ENCODE results near the gene ZNF496.

ZNF496 gene

DNA sequence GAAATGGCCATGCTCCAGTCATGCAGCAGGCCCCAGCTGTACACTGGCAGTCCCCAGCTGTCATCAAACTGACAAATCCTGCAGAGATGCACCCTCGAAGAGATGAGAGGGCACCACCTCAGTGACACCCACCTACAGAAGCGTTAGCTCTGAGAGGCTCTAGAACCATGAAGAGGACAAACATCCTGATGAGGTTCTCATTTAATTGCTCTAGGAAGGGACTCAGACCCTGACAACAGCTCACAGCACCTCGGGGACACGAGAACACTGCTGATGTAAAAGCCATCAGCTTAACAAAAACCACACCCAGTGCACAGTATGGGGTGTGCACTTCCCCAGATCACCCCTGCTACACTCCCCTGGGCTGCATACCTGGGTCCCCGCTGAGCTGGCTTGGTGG, 3.4 kb downstream of the ZNF496 start:
- DNase-seq (ENCODE audit: low read depth in 2 of 2) = no peak

DNA sequence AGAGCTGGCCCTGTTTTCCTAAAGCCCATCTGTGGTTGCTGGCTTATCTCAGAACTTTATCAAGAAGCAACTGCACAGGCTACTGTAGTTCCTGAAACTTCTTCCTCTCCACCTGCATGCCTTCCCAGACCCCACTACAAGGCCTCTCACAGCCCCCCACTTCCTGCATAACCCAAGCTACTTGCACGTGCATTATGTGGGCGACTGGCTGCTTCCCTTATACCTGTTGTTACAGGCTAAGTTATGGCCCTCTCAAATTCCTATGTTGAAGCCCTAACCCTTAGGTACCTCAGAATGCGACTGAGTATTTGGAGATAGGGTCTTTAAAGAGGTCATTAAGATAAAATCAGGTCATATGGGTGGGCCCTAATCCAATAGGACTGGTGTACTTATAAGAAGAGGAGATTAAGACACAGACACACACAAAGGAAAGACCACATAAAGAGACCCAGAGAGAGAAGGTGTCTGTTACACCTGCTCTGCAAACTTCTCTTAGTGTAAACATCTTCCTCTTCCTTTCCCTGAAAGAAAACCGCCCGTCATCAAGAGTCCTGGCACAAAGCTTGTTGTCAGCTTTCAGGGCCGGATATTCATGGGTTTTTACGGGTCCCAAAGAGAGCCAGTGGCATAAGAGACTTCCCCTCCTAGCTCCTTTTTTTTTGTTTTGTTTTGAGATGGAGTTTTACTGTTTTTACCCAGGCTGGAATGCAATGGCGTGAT, 5.1 kb downstream of the ZNF496 start:
- no peak for DNase-seq (ENCODE audit: low read depth in 2 of 2)

DNA sequence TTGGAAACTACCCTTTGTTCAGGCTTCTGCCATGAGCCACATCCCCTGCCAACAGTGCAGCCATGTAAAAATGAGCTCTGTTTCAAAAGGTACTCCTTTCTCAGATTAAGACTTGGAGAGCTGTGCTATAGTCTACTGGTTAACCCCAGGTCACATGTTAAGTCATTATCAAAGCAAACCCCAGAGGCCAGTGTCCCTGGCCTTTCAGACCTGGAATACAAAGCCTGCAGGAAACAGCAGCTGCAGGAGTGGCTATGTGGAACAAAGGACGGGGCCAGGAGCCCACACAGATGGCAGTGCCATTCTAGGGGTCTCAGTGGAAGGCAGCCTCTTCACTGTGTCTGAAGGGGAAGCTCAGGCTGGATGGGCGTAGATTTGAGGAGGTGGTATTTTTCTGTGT, 6.7 kb downstream of the ZNF496 start:
- no peak for DNase-seq (ENCODE audit: low read depth in 2 of 2)

DNA sequence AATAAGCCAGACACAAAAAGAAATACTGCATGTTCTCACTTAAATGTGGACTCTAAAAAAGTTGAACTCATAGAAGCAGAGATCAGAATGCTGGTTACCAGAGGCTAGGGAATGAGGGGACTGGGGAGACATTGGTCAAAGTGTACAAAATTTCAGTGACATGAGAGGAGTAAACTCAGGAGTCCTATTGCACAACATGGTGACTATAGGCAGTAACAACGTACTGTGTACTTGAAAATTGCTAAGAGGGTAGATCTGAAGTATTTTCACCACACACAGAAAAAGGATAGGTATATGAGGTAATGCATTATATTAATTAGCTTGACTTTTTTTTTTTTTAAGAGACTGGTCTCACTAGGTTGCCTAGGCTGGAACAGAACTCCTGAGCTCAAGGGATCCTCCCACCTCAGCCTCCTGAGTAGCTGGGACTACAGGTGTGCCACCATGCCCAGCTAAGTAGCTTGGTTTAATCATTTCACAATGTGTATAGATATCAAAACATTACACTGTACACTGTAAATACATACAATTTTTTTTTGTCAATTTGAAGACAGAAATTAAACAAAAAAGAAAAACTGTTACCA, 7.4 kb downstream of the ZNF496 start:
- DNase-seq (ENCODE audit: low read depth in 2 of 2) = no peak

DNA sequence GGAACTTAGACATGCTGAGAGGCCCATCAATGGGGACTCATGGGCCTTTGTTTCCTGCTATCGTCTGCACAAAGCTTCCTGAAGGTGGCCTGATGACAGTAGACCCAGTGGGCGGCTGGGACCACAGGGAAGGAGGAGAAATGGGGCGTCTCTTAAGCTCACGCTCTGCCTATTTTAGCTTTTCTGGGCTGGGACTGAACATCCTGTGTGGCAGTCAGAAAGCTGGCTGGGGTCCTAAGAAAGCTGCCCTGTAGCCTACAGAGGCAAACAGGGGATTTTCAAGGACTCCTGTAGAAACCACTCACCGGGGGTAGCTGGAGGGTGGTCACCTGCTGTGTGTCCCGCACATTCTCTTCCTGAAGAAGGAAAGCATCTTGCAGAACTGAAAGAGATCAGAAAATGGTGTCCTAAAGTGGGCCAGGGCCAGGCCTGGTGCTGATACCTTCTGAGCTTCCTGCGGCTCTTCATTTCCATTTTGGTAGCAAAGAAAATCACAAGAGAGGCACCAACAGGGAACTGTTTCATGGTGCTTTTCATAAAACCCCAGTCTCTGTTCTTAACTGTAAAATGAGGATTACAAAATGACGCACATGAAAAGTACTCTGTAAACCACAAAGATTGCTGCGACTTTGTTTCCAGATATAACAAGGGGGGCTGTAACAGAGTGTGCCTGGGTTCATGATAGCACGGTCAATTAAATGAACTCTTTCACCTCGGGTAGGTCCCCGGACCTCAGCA, 8.6 kb downstream of the ZNF496 start:
- DNase-seq (ENCODE audit: low read depth in 2 of 2) = no peak

DNA sequence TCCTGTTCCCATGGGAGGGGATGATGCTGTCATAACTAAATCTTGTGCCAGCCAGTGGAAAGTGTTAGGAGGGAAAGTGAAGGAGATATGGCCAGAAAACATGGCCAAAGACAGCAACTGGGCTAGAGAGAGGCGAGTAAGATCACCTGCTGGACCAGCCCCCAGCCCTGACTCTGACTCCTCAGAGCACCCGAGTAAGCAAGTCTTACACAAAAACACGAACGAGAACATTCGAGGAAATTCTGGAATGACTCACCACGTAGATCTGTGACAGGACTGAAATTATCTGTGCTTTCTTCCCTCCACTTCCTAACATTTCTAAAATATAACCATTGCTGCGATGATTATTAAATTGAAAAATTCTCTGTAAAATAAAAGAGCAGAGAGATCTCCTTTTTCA, 9.2 kb downstream of the ZNF496 start:
- DNase-seq (ENCODE audit: low read depth in 2 of 2) = no peak

DNA sequence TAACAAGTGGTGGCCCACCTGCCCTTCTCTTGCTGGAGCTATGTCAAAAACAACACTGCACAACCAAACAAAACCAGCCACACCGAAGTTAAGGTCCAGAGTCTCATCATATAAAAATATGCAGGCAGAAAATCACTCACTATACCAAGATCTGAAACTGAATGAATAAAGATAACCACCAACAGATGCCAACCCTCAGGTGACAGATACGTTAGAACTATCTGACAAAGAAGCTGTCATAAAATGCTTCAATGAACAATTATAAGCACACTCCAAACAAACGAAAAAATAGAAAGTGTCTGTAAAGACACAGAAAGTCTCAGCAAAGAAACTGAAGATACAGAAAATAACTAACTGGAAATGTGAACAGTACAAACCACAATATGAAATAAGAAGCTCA, 14.0 kb downstream of the ZNF496 start:
- DNase-seq (ENCODE audit: low read depth in 2 of 2) = no peak

DNA sequence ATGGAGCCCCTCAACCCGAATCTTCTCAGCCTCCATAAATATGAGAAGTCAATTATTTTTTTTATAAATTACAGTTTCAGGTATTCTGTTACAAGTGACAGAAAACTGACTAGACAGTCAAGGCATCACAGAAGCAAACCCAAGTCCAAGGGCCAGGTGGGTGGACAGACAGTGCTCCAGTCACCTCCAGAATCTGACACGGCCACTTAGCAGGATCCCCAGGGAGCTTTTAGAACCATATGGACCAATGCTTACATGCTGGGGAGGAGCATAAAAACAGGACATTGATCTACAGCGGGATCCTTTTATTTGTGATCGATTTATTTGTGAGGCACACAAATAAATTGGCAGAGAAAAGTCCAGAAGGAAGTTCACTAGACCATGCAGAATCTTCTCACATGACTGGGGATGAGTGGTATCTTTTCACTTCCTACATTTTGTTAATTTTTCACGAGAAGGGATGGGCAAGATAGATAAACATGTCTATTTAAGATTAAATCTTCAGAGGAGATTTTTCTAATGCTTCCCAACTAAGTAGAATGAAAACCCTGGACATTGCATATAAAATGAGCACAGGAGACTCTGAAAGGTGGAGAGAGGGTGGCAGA, 15.0 kb downstream of the ZNF496 start:
- no peak for DNase-seq (ENCODE audit: low read depth in 2 of 2)

DNA sequence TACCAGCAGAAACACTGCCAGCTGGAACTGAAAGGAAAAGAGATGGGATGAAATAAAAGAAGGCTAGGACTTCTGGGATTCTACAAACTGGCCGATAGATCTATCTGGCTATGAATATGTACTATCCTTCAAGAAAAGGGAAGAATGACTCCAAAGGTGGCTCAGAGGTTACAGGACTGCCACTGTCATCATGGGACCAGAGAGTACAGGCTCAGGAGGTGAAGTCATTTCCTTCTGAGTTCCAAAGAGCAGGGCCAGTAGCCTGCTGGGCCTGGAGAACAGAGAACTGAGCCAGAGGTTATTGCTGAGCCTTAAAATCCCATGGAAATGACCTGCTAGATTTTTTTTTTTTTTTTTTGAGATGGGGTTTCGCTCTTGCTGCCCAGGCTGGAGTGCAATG, 27.6 kb downstream of the ZNF496 start:
- no peak for DNase-seq (ENCODE audit: low read depth in 2 of 2)

DNA sequence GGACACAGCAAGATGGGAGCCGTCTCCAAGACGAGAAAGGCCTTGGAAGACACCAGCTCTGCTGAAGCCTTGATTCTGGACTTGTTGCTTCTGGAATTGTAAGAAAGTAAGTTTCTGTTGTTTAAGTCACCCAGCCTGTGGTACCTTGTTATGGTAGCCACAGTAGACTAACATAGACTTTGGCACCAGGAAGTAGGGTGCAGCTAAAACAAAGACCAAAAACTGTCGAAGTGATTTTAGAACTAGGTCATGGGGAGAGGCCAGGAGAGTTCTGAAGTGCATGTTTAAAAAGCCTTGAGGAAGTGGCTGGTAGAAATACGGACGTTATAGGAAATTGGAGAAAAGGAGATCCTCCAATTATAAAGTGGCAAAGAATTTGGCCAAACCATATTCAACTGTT, 28.5 kb downstream of the ZNF496 start:
- no peak for DNase-seq (ENCODE audit: low read depth in 2 of 2)

DNA sequence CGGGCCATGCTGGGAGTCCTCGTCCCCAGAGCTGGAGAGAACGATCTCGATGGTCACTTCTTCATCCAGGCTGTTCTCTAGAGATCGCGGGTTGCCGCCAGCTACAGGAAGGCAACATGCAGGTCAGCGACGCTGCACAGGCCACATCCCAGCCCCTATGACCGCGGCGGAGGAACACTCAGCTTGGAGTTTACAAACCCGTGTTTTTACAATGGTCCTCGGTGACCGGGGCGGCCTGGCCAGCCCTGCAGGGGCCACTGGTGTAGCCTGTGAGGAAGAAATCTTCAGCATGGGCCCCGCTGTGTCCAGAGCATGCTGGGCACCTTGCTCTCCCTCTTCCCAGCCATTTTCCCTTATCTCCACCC, 30.5 kb downstream of the ZNF496 start:
- no peak for DNase-seq (ENCODE audit: low read depth in 2 of 2)

DNA sequence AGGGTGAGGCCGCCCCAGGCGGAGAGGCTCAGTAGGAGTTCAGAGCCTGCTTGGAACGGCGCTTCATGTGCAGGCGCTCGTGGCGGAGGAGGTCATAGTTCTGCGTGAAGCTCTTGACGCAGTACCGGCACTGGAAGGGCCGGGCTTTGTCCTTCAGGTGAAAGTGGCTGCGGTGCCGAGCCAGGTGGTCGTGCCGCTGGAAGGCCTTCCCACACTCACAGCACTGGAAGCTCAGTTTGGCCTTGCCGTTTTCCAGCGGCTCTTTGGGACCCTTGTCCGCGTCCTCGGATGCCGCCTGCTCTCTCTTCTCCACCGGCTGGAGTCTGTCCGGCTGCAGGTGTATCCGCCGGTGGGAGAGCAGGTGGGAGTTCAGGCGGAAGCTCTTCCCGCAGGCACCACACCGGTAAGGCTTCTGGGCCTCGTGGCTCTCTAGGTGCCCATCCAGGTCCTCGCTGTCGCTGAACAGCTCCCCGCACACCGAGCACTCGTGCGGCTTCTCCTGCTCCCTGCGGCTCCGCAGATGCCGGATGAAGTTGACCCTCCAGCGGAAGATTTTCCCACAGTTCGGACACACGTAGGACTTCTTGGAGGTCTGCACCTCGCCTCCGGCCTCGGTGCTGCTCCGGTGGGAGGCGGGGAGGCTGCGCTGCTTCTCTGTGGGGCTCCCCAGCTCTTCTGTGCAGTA, 31.0 kb downstream of the ZNF496 start:
- no peak for DNase-seq (ENCODE audit: low read depth in 2 of 2)

DNA sequence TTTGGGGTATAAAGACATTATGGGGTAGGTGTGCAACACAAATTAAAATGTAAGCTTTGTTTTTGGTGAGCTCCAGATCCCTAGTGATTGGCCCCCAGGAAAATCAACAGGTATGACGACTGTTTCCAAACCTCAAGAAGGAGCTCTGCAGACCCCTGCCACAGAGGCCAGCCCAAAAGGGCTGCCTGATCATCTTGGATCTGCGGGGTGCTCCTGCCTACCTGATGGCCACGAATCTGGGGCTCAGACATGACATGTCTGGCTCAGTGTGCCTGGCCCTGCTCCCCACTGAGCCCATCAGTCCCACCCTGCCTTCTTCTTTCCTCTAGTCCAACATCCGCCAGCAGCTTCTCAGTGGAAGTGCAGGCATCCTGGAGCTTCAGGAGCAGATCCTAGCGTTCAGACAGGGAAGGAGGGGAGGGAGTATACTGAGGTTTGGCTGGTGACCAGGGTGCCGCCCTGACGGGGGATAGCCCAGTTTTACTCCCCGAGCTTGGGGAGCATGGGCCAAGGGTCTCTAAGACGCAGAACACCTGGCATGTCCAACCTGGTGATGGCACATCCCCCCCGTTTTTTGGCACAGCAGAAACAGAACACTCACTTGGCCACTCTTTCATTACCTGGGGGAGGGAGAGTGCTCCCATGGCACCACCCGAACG, 31.8 kb downstream of the ZNF496 start:
- no peak for DNase-seq (ENCODE audit: low read depth in 2 of 2)

DNA sequence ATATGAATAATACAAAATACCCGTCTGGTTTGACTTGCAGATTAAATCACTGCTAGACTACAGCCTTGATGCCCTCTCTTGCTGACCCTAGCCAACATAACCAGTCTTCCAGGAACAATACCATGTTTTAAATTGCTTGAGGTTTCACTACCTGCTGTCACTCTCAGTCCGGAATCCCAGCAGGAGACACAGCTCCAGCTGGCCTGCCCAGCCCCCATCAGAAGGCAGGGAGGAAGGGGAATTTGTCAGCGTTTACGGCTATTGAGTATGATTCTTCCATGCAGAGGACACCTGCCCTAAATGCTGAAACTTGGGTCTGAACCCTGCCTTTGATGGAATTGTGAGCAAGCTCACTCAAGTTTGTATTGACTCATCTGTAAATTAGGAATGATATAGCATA, 33.0 kb downstream of the ZNF496 start:
- no peak for DNase-seq (ENCODE audit: low read depth in 2 of 2)

DNA sequence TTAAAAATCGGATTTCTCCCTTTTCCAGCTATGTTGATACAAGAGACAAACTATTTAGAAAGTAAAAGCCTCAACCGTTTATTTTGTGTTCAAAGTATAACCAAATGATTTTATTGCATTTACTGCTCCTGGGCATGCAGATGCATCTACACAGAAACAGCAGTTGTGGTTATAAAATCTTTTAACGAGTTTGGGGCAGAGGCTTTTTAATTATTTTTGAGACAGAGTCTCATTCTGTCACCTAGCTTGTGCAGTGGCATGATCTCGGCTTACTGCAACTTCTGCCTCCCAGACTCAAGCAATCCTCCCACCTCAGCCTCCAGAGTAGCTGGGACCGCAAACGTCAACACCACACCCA, 33.6 kb downstream of the ZNF496 start:
- no peak for DNase-seq (ENCODE audit: low read depth in 2 of 2)

DNA sequence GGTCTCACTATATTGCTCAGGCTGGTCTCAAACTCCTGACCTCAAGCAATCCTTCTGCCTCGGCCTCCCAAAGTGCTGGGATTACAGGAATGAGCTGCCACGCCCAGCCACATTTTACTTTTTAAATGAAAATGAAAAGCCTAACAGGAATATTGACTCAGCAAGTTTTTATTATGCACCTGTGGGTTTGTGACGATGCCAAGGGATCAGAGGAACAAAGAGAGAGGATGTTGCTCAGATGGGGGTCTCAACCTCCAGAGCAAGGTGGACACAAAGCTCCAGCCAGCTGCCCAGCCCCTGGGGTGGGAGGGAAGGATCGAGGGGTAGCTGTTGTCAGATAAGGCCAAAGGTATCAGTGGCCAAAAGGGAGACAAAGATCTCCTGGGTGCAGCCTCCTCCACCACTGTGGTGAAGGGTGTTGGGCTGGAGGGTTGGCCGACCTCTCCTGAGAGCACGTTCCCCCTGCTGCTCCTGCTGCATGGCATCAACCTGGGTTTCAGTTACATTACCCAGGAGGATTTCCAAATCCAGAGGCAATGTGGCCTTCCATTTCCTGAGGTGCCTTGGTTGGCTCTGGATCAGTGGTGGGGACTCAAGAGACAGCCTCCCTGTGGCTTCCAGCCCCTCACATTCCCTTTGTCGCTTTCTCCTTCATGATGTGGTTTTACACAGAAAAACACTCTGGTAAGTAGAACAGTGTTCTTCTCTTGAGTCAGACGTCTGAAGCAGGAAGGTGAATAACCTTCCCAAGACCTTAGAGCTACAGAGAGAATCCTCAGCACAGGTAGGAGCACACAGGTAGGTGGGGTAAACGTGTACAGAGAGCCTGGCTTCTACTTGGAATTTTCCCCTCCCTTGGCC, 34.2 kb downstream of the ZNF496 start:
- DNase-seq (ENCODE audit: low read depth in 2 of 2) = no peak

DNA sequence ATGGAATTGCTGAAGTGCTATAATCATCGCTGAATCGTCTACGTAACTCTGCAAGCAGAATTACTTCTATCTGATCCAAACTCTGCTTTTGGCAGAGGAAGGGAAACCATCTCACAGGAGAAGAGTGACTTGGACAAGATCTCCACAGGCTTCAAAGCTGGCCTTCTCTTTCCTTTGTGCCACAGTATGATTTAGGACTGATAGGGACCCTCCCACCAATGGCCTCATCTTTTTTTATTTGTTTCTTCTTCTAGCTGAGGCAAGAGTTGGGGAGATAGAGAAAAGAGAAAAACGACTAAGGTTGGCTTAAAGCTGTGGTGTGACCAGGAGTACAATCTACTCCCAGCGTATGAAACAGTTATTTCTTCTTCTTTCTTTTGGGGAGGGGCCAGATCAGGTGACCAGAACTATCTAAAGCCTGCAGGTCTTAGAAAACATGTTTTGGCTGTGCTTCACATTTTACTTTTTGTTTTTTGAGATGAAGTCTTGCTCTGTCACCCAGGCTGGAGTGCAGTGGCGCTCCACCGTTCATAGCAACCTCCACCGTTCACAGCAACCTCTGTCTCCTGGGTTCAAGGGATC, 35.0 kb downstream of the ZNF496 start:
- DNase-seq (ENCODE audit: low read depth in 2 of 2) = no peak

DNA sequence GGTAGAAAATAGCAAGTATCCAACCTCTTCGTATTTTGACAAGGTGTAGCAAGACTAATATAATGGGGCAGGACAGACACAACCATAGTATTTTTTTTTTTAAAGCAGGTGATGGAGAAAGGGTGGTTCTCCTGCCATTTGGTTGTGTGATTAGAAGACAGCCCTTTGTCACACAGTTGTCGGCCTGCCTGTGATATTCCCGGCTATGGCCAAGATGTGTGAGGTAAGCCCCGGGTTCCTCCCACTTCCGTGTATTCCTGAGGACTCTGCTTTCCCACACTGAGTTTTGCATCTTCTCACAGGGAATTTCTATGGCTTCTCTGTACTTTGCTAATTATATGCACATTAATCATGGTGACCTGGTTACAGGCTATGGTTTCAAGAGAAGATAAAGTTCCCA, 35.9 kb downstream of the ZNF496 start:
- DNase-seq (ENCODE audit: low read depth in 2 of 2) = no peak

DNA sequence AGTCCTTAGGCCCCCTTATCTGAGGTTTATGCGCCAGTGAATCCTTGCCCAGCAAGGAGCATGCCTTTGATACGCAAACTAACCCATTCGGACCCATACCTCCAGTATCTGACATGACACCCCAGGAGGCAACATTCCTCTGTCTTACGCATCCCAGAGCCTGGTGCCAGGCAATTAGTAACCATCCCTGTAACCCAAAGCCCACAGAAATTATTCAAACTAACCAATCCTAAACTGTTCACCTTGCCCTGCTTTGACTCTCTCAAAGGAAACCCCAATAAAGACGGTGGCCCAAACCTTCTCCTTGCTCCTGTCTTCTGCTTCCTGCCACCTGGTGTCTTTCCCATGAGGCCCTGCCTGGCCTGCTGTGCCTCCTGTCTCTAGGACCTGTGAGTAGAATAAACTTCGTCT, 36.4 kb downstream of the ZNF496 start:
- DNase-seq (ENCODE audit: low read depth in 2 of 2) = no peak

DNA sequence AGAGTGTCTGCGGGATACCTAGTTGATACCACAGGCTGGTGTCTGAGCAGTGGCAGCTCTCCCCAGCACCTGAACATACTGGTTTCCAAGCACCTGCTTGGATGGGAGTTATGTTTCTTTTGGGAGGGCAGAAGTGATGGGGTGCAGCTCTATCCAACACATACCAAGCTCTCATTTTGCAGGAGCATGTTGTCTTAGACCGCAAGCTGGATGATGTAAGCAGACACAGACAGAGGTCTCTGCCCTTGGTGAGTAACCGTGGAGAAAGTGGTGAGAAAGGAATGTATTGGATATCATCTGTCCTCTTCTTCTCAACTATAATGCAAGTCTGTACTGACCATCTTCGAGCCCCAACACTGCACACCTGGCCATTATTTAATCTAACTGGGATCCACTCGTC, 37.4 kb downstream of the ZNF496 start:
- no peak for DNase-seq (ENCODE audit: low read depth in 2 of 2)

DNA sequence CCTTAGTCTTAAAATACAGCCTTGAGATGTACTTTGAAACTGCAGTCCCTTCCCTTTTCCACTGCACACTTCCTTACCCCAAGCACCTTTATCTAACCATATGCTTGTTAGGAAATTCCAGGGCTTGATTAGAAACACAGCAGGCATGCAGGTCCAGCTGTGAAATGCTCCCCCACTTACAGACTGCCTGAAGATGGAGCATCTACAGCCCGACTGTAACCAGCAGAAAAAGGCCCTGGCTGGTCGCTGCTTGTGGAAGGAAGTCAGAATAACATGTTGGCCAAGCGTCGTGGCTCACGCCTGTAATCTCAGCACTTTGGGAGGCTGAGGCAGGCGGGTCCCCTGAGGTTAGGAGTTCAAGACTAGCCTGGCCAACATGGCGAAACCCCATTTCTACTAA, 38.6 kb downstream of the ZNF496 start:
- no peak for DNase-seq (ENCODE audit: low read depth in 2 of 2)
